GM21786 (cell line): ENCODE results near the gene CASP10.
"Not testable (repeated sequence)": the region's sequence is repeated elsewhere in the genome, so short reads cannot be mapped to it uniquely, and the experiment has no call there.

Experiments used
- ATAC-seq: cut with Tn5 transposase; IDR thresholded peaks from one replicate; pipeline ENCODE4 v1.9.1; 2021; ENCODE audit not compliant: unreplicated experiment

CASP10 gene

GRCh38 chr2:201182650-201183364 lies at the start of gene CASP10:
Gene CASP10 (plus strand): TSS chr2:201183141. CDS start chr2:201185778, 2,637 bp downstream.
- peak; percentile 78 for ATAC-seq

GRCh38 chr2:201135386-201135785 lies 47.6 kb upstream of the CASP10 start:
- no peak for ATAC-seq

GRCh38 chr2:201136889-201137321 lies 46.0 kb upstream of the CASP10 start:
- no peak for ATAC-seq

- no peak for ATAC-seq
Measured at GRCh38 chr2:201137505-201138400, 45.2 kb upstream of the CASP10 start.

- no peak for ATAC-seq
Measured at GRCh38 chr2:201138401-201138970, 44.5 kb upstream of the CASP10 start.

- not testable (repeated sequence) for ATAC-seq
Measured at GRCh38 chr2:201138986-201139781, 43.8 kb upstream of the CASP10 start.

GRCh38 chr2:201139836-201140604 lies 42.9 kb upstream of the CASP10 start:
- ATAC-seq = no peak

- ATAC-seq = no peak
Measured at GRCh38 chr2:201144101-201145051, 38.6 kb upstream of the CASP10 start.

- no peak for ATAC-seq
Measured at GRCh38 chr2:201148434-201148990, 34.4 kb upstream of the CASP10 start.

GRCh38 chr2:201149064-201149820 lies 33.7 kb upstream of the CASP10 start:
- ATAC-seq = no peak

GRCh38 chr2:201149821-201150165 lies 33.1 kb upstream of the CASP10 start:
- not testable (repeated sequence) for ATAC-seq

- no peak for ATAC-seq
Measured at GRCh38 chr2:201150454-201151020, 32.4 kb upstream of the CASP10 start.

- ATAC-seq = peak; percentile 90
Measured at GRCh38 chr2:201151127-201151981, 31.6 kb upstream of the CASP10 start.

GRCh38 chr2:201152517-201152916 lies 30.4 kb upstream of the CASP10 start:
- no peak for ATAC-seq

- no peak for ATAC-seq
Measured at GRCh38 chr2:201152999-201153815, 29.7 kb upstream of the CASP10 start.
